Measurements from ENCODE around the gene KMO.

The KMO gene

GRCh38 chr1:241592273-241592958 lies 60.2 kb downstream of the KMO start:
- DNase-seq (ENCODE audit: extremely low spot score) = no peak
- TF ChIP-seq ELF4 (IDR thresholded peaks at IDR 0.05) (no peak), BHLHE40 (IDR thresholded peaks at IDR 0.05; ENCODE audit: borderline replicate concordance) (no peak), ARNT (IDR thresholded peaks at IDR 0.05) (no peak), SP1 (IDR thresholded peaks at IDR 0.05) (no peak), TARDBP (IDR thresholded peaks at IDR 0.05) (no peak), LEF1 (IDR thresholded peaks at IDR 0.05; ENCODE audit: borderline replicate concordance) (no peak), NFRKB (IDR thresholded peaks at IDR 0.05) (no peak), L3MBTL2 (conservative IDR thresholded peaks at IDR 0.05) (no peak), FOXM1 (IDR thresholded peaks at IDR 0.05; ENCODE audit: borderline replicate concordance) (no peak), HDGF (IDR thresholded peaks at IDR 0.05; ENCODE audit: borderline replicate concordance) (no peak), SUZ12 (IDR thresholded peaks at IDR 0.05) (no peak), FOXA1 (IDR thresholded peaks at IDR 0.05) (no peak), ZNF384 (IDR thresholded peaks at IDR 0.05) (no peak), CTBP1 (IDR thresholded peaks at IDR 0.05; ENCODE audit: borderline replicate concordance) (no peak), FOXK2 (IDR thresholded peaks at IDR 0.05) (no peak)
- TF ChIP-seq, protein P1, sequence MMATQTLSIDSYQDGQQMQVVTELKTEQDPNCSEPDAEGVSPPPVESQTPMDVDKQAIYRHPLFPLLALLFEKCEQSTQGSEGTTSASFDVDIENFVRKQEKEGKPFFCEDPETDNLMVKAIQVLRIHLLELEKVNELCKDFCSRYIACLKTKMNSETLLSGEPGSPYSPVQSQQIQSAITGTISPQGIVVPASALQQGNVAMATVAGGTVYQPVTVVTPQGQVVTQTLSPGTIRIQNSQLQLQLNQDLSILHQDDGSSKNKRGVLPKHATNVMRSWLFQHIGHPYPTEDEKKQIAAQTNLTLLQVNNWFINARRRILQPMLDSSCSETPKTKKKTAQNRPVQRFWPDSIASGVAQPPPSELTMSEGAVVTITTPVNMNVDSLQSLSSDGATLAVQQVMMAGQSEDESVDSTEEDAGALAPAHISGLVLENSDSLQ (IDR thresholded peaks at IDR 0.05) = no peak
- ChIA-PET CTCF (no interaction called here), POLR2A (no interaction called here)

- DNase-seq (ENCODE audit: extremely low spot score) = no peak
- TF ChIP-seq ZNF384 (IDR thresholded peaks at IDR 0.05) = no peak
- no peak for TF ChIP-seq SP1 (IDR thresholded peaks at IDR 0.05)
- no peak for TF ChIP-seq FOXM1 (IDR thresholded peaks at IDR 0.05; ENCODE audit: borderline replicate concordance)
- TF ChIP-seq HDGF (IDR thresholded peaks at IDR 0.05; ENCODE audit: borderline replicate concordance) = no peak
- no peak for TF ChIP-seq LEF1 (IDR thresholded peaks at IDR 0.05; ENCODE audit: borderline replicate concordance)
- no peak for TF ChIP-seq TARDBP (IDR thresholded peaks at IDR 0.05)
- no peak for TF ChIP-seq L3MBTL2 (conservative IDR thresholded peaks at IDR 0.05)
- TF ChIP-seq, protein P1 (IDR thresholded peaks at IDR 0.05) = no peak
- TF ChIP-seq CTBP1 (IDR thresholded peaks at IDR 0.05; ENCODE audit: borderline replicate concordance) = no peak
- TF ChIP-seq FOXK2 (IDR thresholded peaks at IDR 0.05) = no peak
- TF ChIP-seq ARNT (IDR thresholded peaks at IDR 0.05) = no peak
- TF ChIP-seq BHLHE40 (IDR thresholded peaks at IDR 0.05; ENCODE audit: borderline replicate concordance) = no peak
- no peak for TF ChIP-seq NFRKB (IDR thresholded peaks at IDR 0.05)
- no peak for TF ChIP-seq SUZ12 (IDR thresholded peaks at IDR 0.05)
- TF ChIP-seq ELF4 (IDR thresholded peaks at IDR 0.05) = no peak
- TF ChIP-seq FOXA1 (IDR thresholded peaks at IDR 0.05) = no peak
- POLR2A ChIA-PET = no interaction called here
- CTCF ChIA-PET = no interaction called here
Measured at GRCh38 chr1:241593186-241593585, 61.0 kb downstream of the KMO start.

- POLR2A ChIA-PET = no interaction called here
Measured at GRCh38 chr1:241596633-241597032, 64.5 kb downstream of the KMO start.

DNA sequence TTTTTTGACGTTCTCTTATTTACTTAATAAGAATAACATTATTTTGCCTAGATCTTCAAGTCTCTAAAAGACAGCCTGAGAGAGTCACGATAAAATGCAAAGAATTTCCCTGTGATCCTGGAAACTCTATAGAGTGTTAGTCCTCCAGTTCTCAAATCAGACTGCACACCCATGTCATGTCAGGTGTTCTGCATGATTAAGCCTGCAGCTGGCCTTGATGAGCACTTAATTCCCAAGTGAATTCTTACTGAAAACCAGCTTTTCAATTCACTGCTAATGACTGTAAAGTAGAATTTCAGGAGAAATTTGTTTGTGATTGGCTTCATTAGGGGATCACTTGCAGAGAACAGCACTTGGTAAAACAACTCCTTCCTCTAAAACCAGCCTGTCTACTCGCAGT lies 66.1 kb downstream of the KMO start:
- TF ChIP-seq, protein P1 (IDR thresholded peaks at IDR 0.05) = no peak
- TF ChIP-seq ZNF384 (IDR thresholded peaks at IDR 0.05) (no peak), SUZ12 (IDR thresholded peaks at IDR 0.05) (no peak), ARNT (IDR thresholded peaks at IDR 0.05) (no peak)
- ChIA-PET CTCF (no interaction called here), POLR2A (no interaction called here)
- no peak for DNase-seq (ENCODE audit: extremely low spot score)

More at GRCh38 chr1:241596633-241597032, 64.5 kb downstream of the KMO start:
- TF ChIP-seq SUZ12 (IDR thresholded peaks at IDR 0.05) (no peak), SP1 (IDR thresholded peaks at IDR 0.05) (no peak), ZNF384 (IDR thresholded peaks at IDR 0.05) (no peak), TARDBP (IDR thresholded peaks at IDR 0.05) (no peak), CTBP1 (IDR thresholded peaks at IDR 0.05; ENCODE audit: borderline replicate concordance) (no peak), ELF4 (IDR thresholded peaks at IDR 0.05) (no peak), BHLHE40 (IDR thresholded peaks at IDR 0.05; ENCODE audit: borderline replicate concordance) (no peak), NFRKB (IDR thresholded peaks at IDR 0.05) (no peak), L3MBTL2 (conservative IDR thresholded peaks at IDR 0.05) (no peak), HDGF (IDR thresholded peaks at IDR 0.05; ENCODE audit: borderline replicate concordance) (no peak)
- no peak for DNase-seq (ENCODE audit: extremely low spot score)
- CTCF ChIA-PET = no interaction called here

DNA sequence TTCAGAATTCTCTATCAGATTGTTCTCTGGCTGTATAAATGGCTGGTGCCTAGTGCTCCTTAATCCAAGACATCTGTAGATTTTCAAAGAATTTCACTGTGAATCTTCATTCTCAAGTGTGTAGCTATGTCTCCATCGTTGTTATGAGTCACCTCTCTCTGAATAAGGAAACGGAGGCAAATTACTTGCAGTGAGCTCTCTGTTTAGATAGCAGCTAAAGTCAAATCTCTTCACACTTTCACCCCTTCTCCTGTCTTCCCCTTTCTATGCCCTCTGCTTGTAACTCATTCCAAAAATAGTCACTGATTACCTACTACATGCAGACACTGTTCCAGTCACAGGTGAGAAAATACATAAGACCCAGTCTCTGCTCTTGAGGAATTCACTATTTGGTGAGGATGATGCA lies 68.3 kb downstream of the KMO start:
- TF ChIP-seq FOXA1 (IDR thresholded peaks at IDR 0.05) (no peak), FOXM1 (IDR thresholded peaks at IDR 0.05; ENCODE audit: borderline replicate concordance) (no peak), ARNT (IDR thresholded peaks at IDR 0.05) (no peak), LEF1 (IDR thresholded peaks at IDR 0.05; ENCODE audit: borderline replicate concordance) (no peak), SP1 (IDR thresholded peaks at IDR 0.05) (no peak), HDGF (IDR thresholded peaks at IDR 0.05; ENCODE audit: borderline replicate concordance) (no peak), ZNF384 (IDR thresholded peaks at IDR 0.05) (no peak), ELF4 (IDR thresholded peaks at IDR 0.05) (no peak), BHLHE40 (IDR thresholded peaks at IDR 0.05; ENCODE audit: borderline replicate concordance) (no peak), CTBP1 (IDR thresholded peaks at IDR 0.05; ENCODE audit: borderline replicate concordance) (no peak), NFRKB (IDR thresholded peaks at IDR 0.05) (no peak)
- TF ChIP-seq, protein P1 (IDR thresholded peaks at IDR 0.05) = no peak
- ChIA-PET CTCF (no interaction called here), POLR2A (no interaction called here)
- no peak for DNase-seq (ENCODE audit: extremely low spot score)
